HCEC 1CT (cell line): Measurements from ENCODE around the gene GRK2.

Source experiments
- DNase-seq: peaks from one replicate; pipeline ENCODE4 v3.0.0-alpha.2; 2017

Gene GRK2

GRCh38 chr11:67254798-67255197 lies 11.5 kb upstream of the GRK2 start:
- DNase-seq = no peak

DNA sequence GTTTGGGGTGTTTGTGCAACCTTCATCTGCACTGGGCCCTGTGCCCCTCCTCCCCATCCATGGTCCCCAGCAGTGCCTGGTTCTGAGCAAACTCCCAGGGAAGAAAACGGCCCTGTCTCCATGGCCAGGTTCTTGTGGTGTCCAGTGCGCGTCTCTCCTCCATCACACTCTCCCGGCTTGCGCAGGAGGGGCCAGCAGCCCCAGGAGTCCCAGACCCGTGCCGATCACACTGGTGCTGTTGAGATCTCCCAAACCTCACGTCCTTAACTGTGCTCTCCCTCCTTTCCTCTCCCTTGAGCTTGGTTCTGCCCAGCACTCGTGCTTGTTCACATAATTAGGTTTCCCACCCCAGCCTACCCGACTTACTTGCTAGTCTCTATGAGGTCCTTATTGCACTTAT lies 10.9 kb upstream of the GRK2 start:
- no peak for DNase-seq

DNA sequence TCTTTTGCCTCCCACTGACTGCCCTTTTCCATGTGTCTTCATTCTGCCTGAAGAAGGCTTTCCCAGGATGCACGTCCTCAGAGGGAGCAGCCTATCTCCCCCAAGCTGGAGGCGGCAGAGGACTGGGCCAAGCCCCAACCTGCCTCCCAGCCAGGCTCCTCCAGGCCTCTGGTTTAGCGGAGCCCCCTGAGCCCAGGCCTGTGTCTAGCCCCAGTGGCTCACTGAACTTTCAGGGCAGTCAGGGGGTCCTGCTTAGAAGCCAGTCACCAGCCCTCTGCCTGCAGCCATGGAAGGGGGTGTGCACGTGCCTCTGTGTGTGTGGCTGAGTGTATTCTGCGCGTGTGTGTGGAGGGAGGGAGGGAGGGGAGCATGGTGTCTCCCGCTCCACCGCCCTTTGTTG lies 10.4 kb upstream of the GRK2 start:
- no peak for DNase-seq

GRCh38 chr11:67256477-67257135 lies 9.7 kb upstream of the GRK2 start:
- DNase-seq = no peak

- DNase-seq = no peak
These were observed 5.9 kb upstream of the GRK2 start for GRCh38 chr11:67260406-67260805.

- peak; percentile 7 for DNase-seq
These were observed 5.2 kb upstream of the GRK2 start for GRCh38 chr11:67260885-67261639.

- no peak for DNase-seq
These were observed 4.7 kb upstream of the GRK2 start for GRCh38 chr11:67261640-67261945.

- no peak for DNase-seq
These were observed 4.2 kb upstream of the GRK2 start for GRCh38 chr11:67261946-67262681.

DNA sequence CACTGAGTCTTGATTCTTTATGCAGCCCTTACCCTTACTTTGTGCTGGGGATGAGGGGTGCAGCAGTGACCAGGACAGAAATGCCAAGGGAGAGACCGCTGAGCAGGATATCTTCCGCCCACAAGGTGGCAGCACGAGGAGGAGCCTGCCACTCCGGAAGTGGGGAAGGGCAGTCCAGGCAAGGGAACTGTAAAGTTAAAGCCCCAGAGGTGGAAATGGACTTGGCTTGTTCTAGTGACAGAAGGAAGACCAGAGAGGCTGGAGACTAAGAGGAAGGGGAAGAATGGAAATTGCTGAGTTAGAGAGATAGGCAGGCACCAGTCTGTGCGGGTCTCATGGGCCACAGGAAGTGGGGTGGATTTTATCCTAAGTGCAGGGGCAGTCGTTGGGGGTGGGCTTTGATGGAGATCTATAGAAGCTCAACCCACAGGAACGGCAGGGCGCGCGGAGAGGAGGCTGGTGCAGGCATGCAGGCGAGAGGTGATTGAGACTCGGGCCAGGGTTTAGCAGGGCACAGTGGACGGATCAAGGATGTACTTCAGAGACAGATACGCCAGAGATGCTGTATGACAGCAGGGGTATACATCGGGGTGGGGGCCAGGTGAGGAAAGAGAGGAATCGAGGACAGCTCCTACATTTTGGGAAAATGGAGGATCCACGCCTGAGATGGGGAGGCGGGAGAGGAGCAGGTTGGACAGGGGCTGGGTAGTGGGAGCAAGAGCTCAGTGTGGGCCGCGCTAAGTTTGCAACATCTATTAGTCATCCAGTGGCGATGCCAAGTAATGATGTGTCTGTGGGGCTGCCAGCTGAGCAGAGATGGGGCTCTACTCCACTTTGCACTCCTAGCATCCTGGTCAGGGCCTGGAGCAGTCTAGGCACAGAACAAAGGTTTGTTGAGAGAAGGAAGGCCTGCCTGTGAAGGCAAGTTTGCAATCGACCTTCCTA lies 3.3 kb upstream of the GRK2 start:
- peak; percentile 76 for DNase-seq

GRCh38 chr11:67264260-67264659 lies 2.0 kb upstream of the GRK2 start:
- no peak for DNase-seq

- no peak for DNase-seq
These were observed 1.2 kb upstream of the GRK2 start for GRCh38 chr11:67264877-67265632.

DNA sequence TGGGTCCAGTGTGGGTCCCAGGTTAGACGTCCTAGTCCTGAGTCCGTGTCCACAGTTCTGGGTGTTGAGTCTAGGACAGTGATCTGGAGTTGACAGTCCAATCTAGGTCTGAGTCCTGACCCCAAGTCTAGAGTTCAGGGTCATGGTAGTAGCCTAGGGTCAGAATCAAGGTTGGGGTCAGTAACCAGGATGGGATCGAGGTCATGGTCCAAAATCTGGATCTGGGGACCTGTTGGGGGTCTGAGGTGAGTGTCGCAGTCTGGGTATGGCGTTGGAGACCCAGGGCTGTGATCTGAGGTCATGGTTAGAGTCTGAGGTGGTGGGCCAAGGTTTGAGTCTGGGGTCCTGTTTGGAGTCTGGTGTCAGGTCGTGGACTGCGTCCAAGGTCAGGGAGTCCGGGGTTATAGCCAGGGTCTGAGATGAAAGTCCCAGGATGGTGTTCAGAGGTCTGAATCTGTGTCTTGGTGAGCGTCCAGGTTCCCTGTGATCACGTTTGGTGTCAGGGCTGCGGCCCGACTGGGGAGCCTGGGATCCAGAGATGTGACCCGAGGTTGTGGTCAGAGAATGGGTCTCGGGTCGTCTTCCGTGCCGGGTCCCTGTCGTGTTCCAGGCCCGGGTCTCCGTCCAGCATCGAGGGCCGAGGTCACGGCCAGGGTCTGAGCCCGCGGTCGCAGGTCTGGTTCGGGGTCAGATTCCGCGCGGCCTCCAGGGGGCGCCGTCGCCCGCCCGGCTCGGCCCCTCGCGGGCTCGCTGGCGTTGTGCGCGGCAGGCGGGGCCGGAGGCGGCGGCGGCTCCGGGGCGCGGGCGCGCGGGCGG lies 432 bp upstream of the GRK2 start:
- DNase-seq = peak; percentile 53

- DNase-seq = no peak
These were observed 1.2 kb downstream of the GRK2 start for GRCh38 chr11:67267188-67268080.

- no peak for DNase-seq
These were observed 2.0 kb downstream of the GRK2 start for GRCh38 chr11:67268081-67268961.

GRCh38 chr11:67268962-67269268 lies 2.6 kb downstream of the GRK2 start:
- DNase-seq = no peak

DNA sequence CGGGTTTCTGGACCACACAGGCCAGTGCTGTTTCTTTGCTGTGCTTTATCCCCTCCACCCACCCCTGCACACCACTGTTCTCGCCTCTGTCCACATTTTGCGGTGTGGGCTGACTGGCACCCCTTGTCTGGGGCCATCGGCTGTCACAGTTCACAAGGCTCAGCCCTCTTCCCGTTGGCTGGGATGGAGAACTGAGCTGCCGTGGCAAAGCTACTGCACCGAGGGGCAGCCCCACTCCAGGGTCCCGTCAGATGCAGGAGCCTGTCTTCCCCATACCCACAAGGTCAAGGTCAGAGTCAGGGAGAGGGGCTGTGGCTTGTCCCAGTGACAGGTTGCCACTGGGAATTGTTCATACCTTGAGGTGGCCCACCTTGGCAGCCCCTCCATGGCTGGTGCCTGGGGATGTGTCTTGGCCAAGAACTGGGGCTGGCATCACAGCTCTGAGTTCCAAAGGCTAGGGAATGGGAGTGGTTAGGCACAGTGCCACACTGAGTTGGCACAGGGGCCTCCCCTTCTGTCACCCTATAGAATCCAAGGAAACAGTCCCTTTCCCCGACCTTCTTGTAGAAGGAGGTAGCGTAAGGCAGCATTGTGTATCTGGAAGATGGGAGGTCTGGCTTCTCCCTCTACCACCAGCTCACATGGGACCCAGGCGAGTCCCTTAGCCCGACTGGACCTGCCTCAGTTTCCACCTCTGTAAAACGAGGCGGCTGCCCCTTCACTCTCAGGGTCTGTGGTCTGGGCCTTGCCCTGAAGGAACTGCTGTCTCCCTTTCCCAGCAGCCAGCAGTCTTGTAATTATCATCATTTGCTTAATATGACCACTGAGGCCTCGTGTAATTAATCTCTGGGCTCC lies 3.4 kb downstream of the GRK2 start:
- DNase-seq = no peak

DNA sequence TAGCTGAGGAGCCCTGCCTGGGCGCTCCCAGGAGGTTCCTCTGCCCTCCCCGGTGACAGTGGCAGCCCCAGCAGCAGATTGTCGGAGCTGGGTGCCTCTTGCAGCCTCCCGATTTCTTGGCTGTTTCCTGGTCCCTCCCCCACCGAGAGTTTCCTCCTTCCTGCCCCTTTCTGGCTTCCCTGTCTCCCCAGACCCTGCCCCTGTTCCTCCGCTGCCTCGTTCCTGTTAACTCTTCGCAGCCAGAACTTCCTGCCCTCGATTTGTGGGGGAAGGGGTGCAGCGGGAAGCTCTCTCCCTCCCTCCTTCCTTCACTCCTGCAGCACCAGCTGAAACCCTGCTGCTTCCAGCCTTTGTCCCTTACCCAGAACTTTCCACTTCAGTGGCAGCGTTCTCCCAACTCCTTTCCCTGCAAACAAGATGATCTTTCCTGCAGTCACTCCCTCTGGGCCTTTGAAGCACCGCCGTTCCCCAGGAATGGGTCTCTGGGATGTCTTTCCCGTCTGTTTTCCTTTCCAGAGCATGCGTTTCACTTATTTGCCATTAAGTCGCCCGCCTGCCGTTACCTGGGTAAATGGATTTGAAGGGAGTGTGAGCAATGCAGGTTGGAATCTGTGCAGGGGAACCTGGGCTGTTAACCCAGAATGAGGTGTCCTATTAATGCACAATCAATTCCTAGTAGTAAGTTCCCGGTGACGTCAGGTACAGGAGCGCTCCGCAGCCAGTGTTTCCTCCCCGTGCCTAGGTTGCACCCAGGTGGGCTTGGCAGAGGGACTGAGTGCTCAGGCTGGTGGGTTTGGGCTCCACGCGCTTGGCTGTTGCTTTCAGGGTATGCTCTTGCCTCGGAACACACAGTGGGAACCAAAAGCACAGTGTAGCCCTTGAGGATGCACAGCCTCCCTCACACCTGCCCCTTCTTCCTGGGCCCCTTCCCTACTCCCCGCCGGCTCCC lies 4.3 kb downstream of the GRK2 start:
- DNase-seq = no peak
